ENCODE data around the gene LRRC56. TPM values are rescaled to one million over a fixed set of nuclear protein-coding genes. Genes with fewer than 3 reads are reported as not detected.

The LRRC56 gene
- total and polyA plus RNA-seq, 2 donors (not counting 1 experiment from before 2014, with no cell fraction given): 11.8 to 15.8 TPM

DNA sequence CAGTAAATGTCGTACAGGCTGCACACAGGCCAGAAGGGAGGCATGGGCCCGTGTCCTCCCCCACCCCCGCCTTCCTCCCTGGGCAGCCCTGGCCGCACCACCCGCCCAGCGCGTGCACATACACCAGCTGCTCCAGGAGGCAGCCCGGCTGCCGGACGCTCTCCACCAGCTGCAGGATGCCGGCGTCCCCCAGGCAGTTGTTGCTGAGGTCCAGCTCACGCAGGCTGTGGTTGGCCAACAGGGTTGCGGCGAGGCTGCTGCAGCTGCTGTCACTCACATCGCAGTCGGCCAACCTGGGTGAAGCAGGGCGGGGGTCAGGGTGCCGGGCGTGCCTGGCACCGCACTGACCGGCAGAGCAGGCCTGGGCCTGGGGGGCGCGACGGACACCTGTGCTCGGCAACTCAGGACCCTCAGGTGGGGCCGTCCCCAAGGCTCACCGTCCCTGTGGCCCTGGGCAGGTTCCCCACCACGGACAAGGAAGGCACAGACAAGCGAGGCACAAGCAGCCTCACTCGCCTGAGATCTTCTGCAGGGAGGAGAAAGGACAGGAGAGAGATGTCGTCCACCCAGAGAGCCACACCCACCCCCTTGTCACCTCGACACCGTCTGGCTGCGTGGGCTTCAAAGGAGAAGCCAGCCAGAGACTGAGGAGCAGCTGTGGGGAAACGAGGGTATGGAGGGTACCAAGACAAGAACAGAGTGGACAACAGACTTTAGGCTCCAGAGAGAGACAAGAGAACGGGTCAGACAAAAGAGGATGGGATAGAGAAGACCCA, 42.4 kb upstream of the LRRC56 start:
- Histone ChIP-seq H3K79me2 (ENCODE audit: control insufficient read depth, insufficient read depth, low read length) (no peaks in the 10 kb centered on the region), H3K4me3 (ENCODE audit: control extremely low read depth in 1 of 5, extremely low read depth in 1 of 5, insufficient read depth in 1 of 5, low read depth in 2 of 5, low read length in 4 of 5) (no peak overlapping the region), H3K27ac (ENCODE audit: low read length in 2 of 2) (no peak overlapping the region), H3K4me2 (replicated peaks; ENCODE audit: low read depth, low read length, poor library complexity, severe bottlenecking) (no peak overlapping the region), H4K20me1 (ENCODE audit: control insufficient read depth, insufficient read depth, low read length, poor library complexity, severe bottlenecking) (peaks cover 20% of the 10 kb centered on the region), H3K27me3 (replicated peaks in 1 of 4; ENCODE audit: control extremely low read depth in 1 of 4, control insufficient read depth in 3 of 4, insufficient read depth in 4 of 4, low read length in 3 of 4) (no peaks in the 10 kb centered on the region), H3K9me3 (ENCODE audit: control extremely low read depth in 1 of 3, control insufficient read depth in 2 of 3, insufficient read depth in 1 of 3, low read length in 2 of 3) (peaks cover 0 to 7% (median 0%) of the 10 kb centered on the region in 3 donors), H3K9ac (ENCODE audit: low read length) (no peak overlapping the region), H3K36me3 (replicated peaks in 1 of 2; ENCODE audit: control extremely low read depth in 1 of 2, control insufficient read depth in 1 of 2, extremely low read depth in 1 of 2, insufficient read depth in 2 of 2, low read length in 1 of 2) (peaks cover 0 to 47% of the 10 kb centered on the region in 2 experiments), H3K4me1 (ENCODE audit: control insufficient read depth in 2 of 2, insufficient read depth in 2 of 2, low read length in 2 of 2) (no peaks in the 10 kb centered on the region), H2AFZ (ENCODE audit: insufficient read depth, low read depth, low read length, poor library complexity, severe bottlenecking) (no peak overlapping the region)
- no peak for ATAC-seq (ENCODE audit: low read depth)
- no peak overlapping the region for H3K27ac Mint-ChIP-seq
- H3K9me3 Mint-ChIP-seq (ENCODE audit: insufficient read depth): no peaks in the 10 kb centered on the region
- POLR2A ChIA-PET: no interaction called here
- 93% methylated on average over 32 of the region's 37 CpGs for WGBS (ENCODE audit: insufficient coverage)
- no peaks in the 10 kb centered on the region for H3K27me3 Mint-ChIP-seq
- intact Hi-C loops (cut with micrococcal nuclease): no loop called here
- no peak overlapping the region for H3K4me3 Mint-ChIP-seq
- H3K4me1 Mint-ChIP-seq: no peaks in the 10 kb centered on the region
- CTCF ChIA-PET: no interaction called here
- TF ChIP-seq EZH2 (IDR thresholded peaks at IDR 0.05; ENCODE audit: borderline replicate concordance, insufficient read depth, low read depth, low read length, poor library complexity, severe bottlenecking): no peak
- TF ChIP-seq, protein P1, sequence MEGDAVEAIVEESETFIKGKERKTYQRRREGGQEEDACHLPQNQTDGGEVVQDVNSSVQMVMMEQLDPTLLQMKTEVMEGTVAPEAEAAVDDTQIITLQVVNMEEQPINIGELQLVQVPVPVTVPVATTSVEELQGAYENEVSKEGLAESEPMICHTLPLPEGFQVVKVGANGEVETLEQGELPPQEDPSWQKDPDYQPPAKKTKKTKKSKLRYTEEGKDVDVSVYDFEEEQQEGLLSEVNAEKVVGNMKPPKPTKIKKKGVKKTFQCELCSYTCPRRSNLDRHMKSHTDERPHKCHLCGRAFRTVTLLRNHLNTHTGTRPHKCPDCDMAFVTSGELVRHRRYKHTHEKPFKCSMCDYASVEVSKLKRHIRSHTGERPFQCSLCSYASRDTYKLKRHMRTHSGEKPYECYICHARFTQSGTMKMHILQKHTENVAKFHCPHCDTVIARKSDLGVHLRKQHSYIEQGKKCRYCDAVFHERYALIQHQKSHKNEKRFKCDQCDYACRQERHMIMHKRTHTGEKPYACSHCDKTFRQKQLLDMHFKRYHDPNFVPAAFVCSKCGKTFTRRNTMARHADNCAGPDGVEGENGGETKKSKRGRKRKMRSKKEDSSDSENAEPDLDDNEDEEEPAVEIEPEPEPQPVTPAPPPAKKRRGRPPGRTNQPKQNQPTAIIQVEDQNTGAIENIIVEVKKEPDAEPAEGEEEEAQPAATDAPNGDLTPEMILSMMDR (IDR thresholded peaks at IDR 0.05): no peak
- DNase-seq: peak; percentile 14

DNA sequence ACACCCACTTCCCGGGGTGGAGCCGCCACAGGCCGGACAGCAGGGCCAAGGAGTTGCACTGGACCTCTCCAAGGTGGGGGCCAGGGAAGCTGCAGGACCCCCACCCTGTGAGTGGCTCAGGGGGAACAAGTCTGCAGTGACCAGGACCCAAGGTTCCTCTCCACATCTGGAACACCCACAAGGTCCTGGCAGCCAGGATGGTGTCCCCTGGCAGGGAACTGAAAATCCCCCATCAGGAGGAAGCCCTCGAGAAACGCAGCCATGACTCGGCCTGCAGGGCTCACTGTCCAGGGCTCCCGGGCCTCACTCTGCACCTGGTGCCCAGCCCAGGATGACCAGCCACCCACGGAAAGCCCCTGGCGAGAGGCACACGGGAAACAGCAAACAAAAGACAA, 41.8 kb upstream of the LRRC56 start:
- Histone ChIP-seq H3K27ac (ENCODE audit: low read length in 2 of 2) (no peak overlapping the region), H3K27me3 (replicated peaks in 1 of 4; ENCODE audit: control extremely low read depth in 1 of 4, control insufficient read depth in 3 of 4, insufficient read depth in 4 of 4, low read length in 3 of 4) (no peaks in the 10 kb centered on the region), H2AFZ (ENCODE audit: insufficient read depth, low read depth, low read length, poor library complexity, severe bottlenecking) (no peak overlapping the region), H3K36me3 (replicated peaks in 1 of 2; ENCODE audit: control extremely low read depth in 1 of 2, control insufficient read depth in 1 of 2, extremely low read depth in 1 of 2, insufficient read depth in 2 of 2, low read length in 1 of 2) (peaks cover 0 to 53% of the 10 kb centered on the region in 2 experiments), H3K4me3 (ENCODE audit: control extremely low read depth in 1 of 5, extremely low read depth in 1 of 5, insufficient read depth in 1 of 5, low read depth in 2 of 5, low read length in 4 of 5) (no peak overlapping the region), H3K4me2 (replicated peaks; ENCODE audit: low read depth, low read length, poor library complexity, severe bottlenecking) (no peak overlapping the region), H3K9ac (ENCODE audit: low read length) (no peak overlapping the region), H3K4me1 (ENCODE audit: control insufficient read depth in 2 of 2, insufficient read depth in 2 of 2, low read length in 2 of 2) (peaks cover 0 to 3% of the 10 kb centered on the region in 2 donors), H3K9me3 (ENCODE audit: control extremely low read depth in 1 of 3, control insufficient read depth in 2 of 3, insufficient read depth in 1 of 3, low read length in 2 of 3) (peaks cover 0 to 7% (median 0%) of the 10 kb centered on the region in 3 donors), H3K79me2 (ENCODE audit: control insufficient read depth, insufficient read depth, low read length) (no peaks in the 10 kb centered on the region), H4K20me1 (ENCODE audit: control insufficient read depth, insufficient read depth, low read length, poor library complexity, severe bottlenecking) (peaks cover 25% of the 10 kb centered on the region)
- Mint-ChIP-seq H3K4me1 (no peaks in the 10 kb centered on the region), H3K27ac (no peak overlapping the region), H3K27me3 (no peaks in the 10 kb centered on the region), H3K4me3 (no peak overlapping the region), H3K9me3 (ENCODE audit: insufficient read depth) (no peaks in the 10 kb centered on the region)
- ATAC-seq (ENCODE audit: low read depth): no peak
- TF ChIP-seq, protein P1 (IDR thresholded peaks at IDR 0.05): no peak
- no peak for TF ChIP-seq EZH2 (IDR thresholded peaks at IDR 0.05; ENCODE audit: borderline replicate concordance, insufficient read depth, low read depth, low read length, poor library complexity, severe bottlenecking)
- CTCF ChIA-PET: no interaction called here
- intact Hi-C loops (cut with micrococcal nuclease): no loop called here
- 92% methylated on average over 7 of the region's 10 CpGs for WGBS (ENCODE audit: insufficient coverage)
- DNase-seq: no peak
- POLR2A ChIA-PET: no interaction called here

Data from B cell (primary cell).